Caco-2 (cell line): Measurements from ENCODE around the gene ZBTB48. TPM values are rescaled to one million over a fixed set of nuclear protein-coding genes. Genes with fewer than 3 reads are reported as not detected.
A peak's percentile ranks its signal among the peaks of the same experiment; 100 is the strongest.

ENCODE experiments used
- BruUV-seq: library from RNA; stranded (reverse); fragments of 400-500 nt; replicated peaks from 2 replicates; lab custom pipeline; 2021; lab: Mats Ljungman, UMichigan
- CTCF ChIA-PET: fragments of 300-600 bp; sonication (Branson Sonifier 250); formaldehyde crosslinking; loops from one replicate; lab custom pipeline; 2022; ENCODE audit warnings: antibody characterized with exemption; lab: Charles Lee
- POLR2A ChIA-PET: fragments of 300-600 bp; sonication (Branson Sonifier 250); formaldehyde crosslinking; loops from one replicate; lab custom pipeline; 2022; ENCODE audit warnings: antibody characterized with exemption; lab: Charles Lee
- DNase-seq, 2 experiments: peaks; one replicate each; pipeline versions ENCODE4 v3.0.0 to v3.0.0-alpha.2; 2020 to 2022
- H3K27me3 ChIP-seq: replicated peaks from 2 replicates; pipeline ENCODE4 v1.6.0; 2011; ENCODE audit warnings: low read length; ENCODE audit not compliant: control insufficient read depth, insufficient read depth
- H3K36me3 ChIP-seq: 2 replicates; pipeline ENCODE4 v1.5.1; 2011; ENCODE audit warnings: low read length; ENCODE audit not compliant: control insufficient read depth, insufficient read depth
- H3K4me1 ChIP-seq: fragments of 250-450 bp; sonication (Bioruptor Pico); 2 replicates; pipeline ENCODE4 v1.5.1; 2020; ENCODE audit warnings: mild to moderate bottlenecking
- H3K4me3 ChIP-seq: 2 replicates; pipeline ENCODE4 v1.5.1; 2011; ENCODE audit warnings: low read depth, mild to moderate bottlenecking, control low read depth, low read length
- H3K9me3 ChIP-seq: fragments of 250-450 bp; sonication (Bioruptor Pico); 2 replicates; pipeline ENCODE4 v1.5.1; 2020; ENCODE audit warnings: mild to moderate bottlenecking, moderate library complexity
- H3K27ac Mint-ChIP-seq: one replicate; pipeline ENCODE4 v1.8.0; 2022; ENCODE audit warnings: mixed read lengths; ENCODE audit not compliant: unreplicated experiment
- H3K27me3 Mint-ChIP-seq: one replicate; pipeline ENCODE4 v1.8.0; 2022; ENCODE audit warnings: mixed read lengths; ENCODE audit not compliant: insufficient read depth, unreplicated experiment
- H3K36me3 Mint-ChIP-seq: one replicate; pipeline ENCODE4 v1.8.0; 2022; ENCODE audit warnings: mild to moderate bottlenecking, mixed read lengths; ENCODE audit not compliant: insufficient read depth, unreplicated experiment
- H3K4me1 Mint-ChIP-seq: one replicate; pipeline ENCODE4 v1.8.0; 2022; ENCODE audit warnings: low read depth, mixed read lengths; ENCODE audit not compliant: unreplicated experiment
- H3K4me3 Mint-ChIP-seq: one replicate; pipeline ENCODE4 v1.8.0; 2022; ENCODE audit warnings: mild to moderate bottlenecking, moderate library complexity, mixed read lengths; ENCODE audit not compliant: unreplicated experiment
- H3K9me3 Mint-ChIP-seq: one replicate; pipeline ENCODE4 v1.8.0; 2022; ENCODE audit warnings: mixed read lengths; ENCODE audit not compliant: unreplicated experiment
- intact Hi-C: fragments of 100-400 bp; cut with micrococcal nuclease; formaldehyde crosslinking; loops from one replicate; pipeline ENCODE4 v1.10.0; 2022; ENCODE audit not compliant: unreplicated experiment
- total RNA-seq: library from RNA; stranded (reverse); gene quantifications from 2 replicates; pipeline ENCODE4 v1.2.3, GENCODE V29; 2022
- TF ChIP-seq, protein P1 (sequence below), 2 experiments: fragments of 200-600 bp in 1 of 2; IDR thresholded peaks; 1 replicate in 1 of 2; 2 replicates in 1 of 2; pipeline versions ENCODE4 v1.5.1 to v1.8.0; 2011 to 2022; ENCODE audit warnings: antibody characterized with exemption in 1 of 2, control low read depth in 1 of 2, inconsistent platforms in 1 of 2, low read depth in 1 of 2, low read length in 1 of 2, mild to moderate bottlenecking in 1 of 2, moderate library complexity in 1 of 2; ENCODE audit not compliant: insufficient read depth in 1 of 2, severe bottlenecking in 1 of 2, unreplicated experiment in 1 of 2

The ZBTB48 gene
- total RNA-seq, 1 experiment from 2014 or later, result 22.5 TPM

DNA sequence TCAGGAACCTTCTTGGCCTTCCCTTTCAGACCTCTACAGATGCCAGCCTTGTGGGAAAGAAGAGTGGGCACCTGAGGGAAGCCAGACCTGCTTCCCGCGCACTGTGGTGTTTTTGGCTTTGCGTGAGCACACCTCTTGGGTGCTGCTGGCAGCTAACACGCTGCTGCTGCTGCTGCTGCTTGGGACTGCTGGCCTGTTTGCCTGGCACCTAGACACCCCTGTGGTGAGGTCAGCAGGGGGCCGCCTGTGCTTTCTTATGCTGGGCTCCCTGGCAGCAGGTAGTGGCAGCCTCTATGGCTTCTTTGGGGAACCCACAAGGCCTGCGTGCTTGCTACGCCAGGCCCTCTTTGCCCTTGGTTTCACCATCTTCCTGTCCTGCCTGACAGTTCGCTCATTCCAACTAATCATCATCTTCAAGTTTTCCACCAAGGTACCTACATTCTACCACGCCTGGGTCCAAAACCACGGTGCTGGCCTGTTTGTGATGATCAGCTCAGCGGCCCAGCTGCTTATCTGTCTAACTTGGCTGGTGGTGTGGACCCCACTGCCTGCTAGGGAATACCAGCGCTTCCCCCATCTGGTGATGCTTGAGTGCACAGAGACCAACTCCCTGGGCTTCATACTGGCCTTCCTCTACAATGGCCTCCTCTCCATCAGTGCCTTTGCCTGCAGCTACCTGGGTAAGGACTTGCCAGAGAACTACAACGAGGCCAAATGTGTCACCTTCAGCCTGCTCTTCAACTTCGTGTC, 995 bp upstream of the ZBTB48 start:
- no peaks in the 10 kb centered on the region for H3K4me1 Mint-ChIP-seq
- Histone ChIP-seq H3K27me3 (no peaks in the 10 kb centered on the region), H3K4me3 (peak overlapping the region; percentile 55), H3K9me3 (no peaks in the 10 kb centered on the region), H3K4me1 (peaks cover 28% of the 10 kb centered on the region), H3K36me3 (no peaks in the 10 kb centered on the region)
- POLR2A ChIA-PET, result no interaction called here
- no peaks in the 10 kb centered on the region for H3K27me3 Mint-ChIP-seq
- no TSS peak for BruUV-seq
- H3K36me3 Mint-ChIP-seq, result peaks cover 14% of the 10 kb centered on the region
- peak overlapping the region; percentile 87 for H3K4me3 Mint-ChIP-seq
- CTCF ChIA-PET, result no interaction called here
- intact Hi-C loops, result loop anchor here (1.0 kb wide), 1 partner anchor 26 kb away; no protein-coding TSS in a partner anchor
- no peak for DNase-seq
- H3K9me3 Mint-ChIP-seq, result no peaks in the 10 kb centered on the region
- H3K27ac Mint-ChIP-seq, result peak overlapping the region; percentile 96
- TF ChIP-seq, protein P1, sequence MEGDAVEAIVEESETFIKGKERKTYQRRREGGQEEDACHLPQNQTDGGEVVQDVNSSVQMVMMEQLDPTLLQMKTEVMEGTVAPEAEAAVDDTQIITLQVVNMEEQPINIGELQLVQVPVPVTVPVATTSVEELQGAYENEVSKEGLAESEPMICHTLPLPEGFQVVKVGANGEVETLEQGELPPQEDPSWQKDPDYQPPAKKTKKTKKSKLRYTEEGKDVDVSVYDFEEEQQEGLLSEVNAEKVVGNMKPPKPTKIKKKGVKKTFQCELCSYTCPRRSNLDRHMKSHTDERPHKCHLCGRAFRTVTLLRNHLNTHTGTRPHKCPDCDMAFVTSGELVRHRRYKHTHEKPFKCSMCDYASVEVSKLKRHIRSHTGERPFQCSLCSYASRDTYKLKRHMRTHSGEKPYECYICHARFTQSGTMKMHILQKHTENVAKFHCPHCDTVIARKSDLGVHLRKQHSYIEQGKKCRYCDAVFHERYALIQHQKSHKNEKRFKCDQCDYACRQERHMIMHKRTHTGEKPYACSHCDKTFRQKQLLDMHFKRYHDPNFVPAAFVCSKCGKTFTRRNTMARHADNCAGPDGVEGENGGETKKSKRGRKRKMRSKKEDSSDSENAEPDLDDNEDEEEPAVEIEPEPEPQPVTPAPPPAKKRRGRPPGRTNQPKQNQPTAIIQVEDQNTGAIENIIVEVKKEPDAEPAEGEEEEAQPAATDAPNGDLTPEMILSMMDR (IDR thresholded peaks at IDR 0.05; ENCODE audit: insufficient read depth in 1 of 2, low read depth in 1 of 2, low read length in 1 of 2, severe bottlenecking in 1 of 2, unreplicated experiment in 1 of 2), result no peak

DNA sequence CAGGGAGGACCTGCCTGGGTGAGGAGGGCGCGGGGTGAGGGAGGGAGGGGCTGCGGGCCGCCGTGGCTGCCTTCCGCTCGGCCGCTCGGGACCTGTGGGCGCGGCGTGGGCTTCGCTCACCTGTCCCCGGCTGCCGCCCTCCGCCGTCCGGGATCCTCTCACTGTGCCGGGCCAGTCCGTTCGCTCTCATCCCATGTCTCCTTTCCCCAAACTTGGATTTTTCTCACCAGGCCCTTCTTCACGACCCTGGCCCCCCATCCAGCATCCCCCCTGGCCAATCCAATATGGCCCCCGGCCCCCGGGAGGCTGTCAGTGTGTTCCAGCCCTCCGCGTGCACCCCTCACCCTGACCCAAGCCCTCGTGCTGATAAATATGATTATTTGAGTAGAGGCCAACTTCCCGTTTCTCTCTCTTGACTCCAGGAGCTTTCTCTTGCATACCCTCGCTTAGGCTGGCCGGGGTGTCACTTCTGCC, 362 bp downstream of the ZBTB48 start:
- ChIA-PET POLR2A (interaction anchor here (1.0 to 1.7 kb wide), 2 partner anchors 24 to 82 kb away, joined by 3 to 8 read pairs; no protein-coding TSS in a partner anchor), CTCF (interaction anchor here (0.7 to 1.2 kb wide), 4 partner anchors 26 to 342 kb away, joined by 3 to 6 read pairs (median 4); partner anchors contain the start of gene NOL9)
- TF ChIP-seq, protein P1 (IDR thresholded peaks at IDR 0.05; ENCODE audit: insufficient read depth in 1 of 2, low read depth in 1 of 2, low read length in 1 of 2, severe bottlenecking in 1 of 2, unreplicated experiment in 1 of 2), result no peak

DNA sequence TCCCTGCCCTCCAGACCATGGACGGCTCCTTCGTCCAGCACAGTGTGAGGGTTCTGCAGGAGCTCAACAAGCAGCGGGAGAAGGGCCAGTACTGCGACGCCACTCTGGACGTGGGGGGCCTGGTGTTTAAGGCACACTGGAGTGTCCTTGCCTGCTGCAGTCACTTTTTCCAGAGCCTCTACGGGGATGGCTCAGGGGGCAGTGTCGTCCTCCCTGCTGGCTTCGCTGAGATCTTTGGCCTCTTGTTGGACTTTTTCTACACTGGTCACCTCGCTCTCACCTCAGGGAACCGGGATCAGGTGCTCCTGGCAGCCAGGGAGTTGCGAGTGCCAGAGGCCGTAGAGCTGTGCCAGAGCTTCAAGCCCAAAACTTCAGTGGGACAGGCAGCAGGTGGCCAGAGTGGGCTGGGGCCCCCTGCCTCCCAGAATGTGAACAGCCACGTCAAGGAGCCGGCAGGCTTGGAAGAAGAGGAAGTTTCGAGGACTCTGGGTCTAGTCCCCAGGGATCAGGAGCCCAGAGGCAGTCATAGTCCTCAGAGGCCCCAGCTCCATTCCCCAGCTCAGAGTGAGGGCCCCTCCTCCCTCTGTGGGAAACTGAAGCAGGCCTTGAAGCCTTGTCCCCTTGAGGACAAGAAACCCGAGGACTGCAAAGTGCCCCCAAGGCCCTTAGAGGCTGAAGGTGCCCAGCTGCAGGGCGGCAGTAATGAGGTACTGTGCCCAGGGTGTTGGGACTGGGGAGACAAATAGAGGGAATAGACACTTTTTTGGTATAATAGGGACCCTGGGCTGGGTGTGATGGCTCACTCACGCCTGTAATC, 1.0 kb downstream of the ZBTB48 start:
- no TSS peak for BruUV-seq
- intact Hi-C loops, result no loop called here
- no peak for DNase-seq
- CTCF ChIA-PET, result interaction anchor here (1.2 kb wide), 1 partner anchor 26 kb away, joined by 6 read pairs; the partner anchor contains the start of gene NOL9
- no peaks in the 10 kb centered on the region for H3K4me1 Mint-ChIP-seq
- H3K36me3 Mint-ChIP-seq, result peaks cover 22% of the 10 kb centered on the region
- Histone ChIP-seq H3K4me3 (peak overlapping the region; percentile 93), H3K4me1 (peaks cover 28% of the 10 kb centered on the region), H3K9me3 (no peaks in the 10 kb centered on the region), H3K27me3 (no peaks in the 10 kb centered on the region), H3K36me3 (no peaks in the 10 kb centered on the region)
- TF ChIP-seq, protein P1 (IDR thresholded peaks at IDR 0.05; ENCODE audit: insufficient read depth in 1 of 2, low read depth in 1 of 2, low read length in 1 of 2, severe bottlenecking in 1 of 2, unreplicated experiment in 1 of 2), result peak in 1 of 2 experiments; percentile 0
- peak overlapping the region; percentile 87 for H3K4me3 Mint-ChIP-seq
- H3K27me3 Mint-ChIP-seq, result no peaks in the 10 kb centered on the region
- H3K9me3 Mint-ChIP-seq, result no peaks in the 10 kb centered on the region
- peak overlapping the region; percentile 96 for H3K27ac Mint-ChIP-seq
- POLR2A ChIA-PET, result interaction anchor here (1.7 kb wide), 1 partner anchor 23 kb away, joined by 8 read pairs; no protein-coding TSS in a partner anchor

More for the DNA sequence above, 362 bp downstream of the ZBTB48 start:
- intact Hi-C loops, result no loop called here
- H3K9me3 ChIP-seq, result no peaks in the 10 kb centered on the region
- TSS peak; percentile 34 for BruUV-seq
- Mint-ChIP-seq H3K36me3 (peaks cover 19% of the 10 kb centered on the region), H3K27me3 (no peaks in the 10 kb centered on the region), H3K4me3 (peak overlapping the region; percentile 87), H3K9me3 (no peaks in the 10 kb centered on the region), H3K27ac (peak overlapping the region; percentile 96), H3K4me1 (no peaks in the 10 kb centered on the region)
- DNase-seq, result no peak
- peak overlapping the region; percentile 93 for H3K4me3 ChIP-seq
- H3K36me3 ChIP-seq, result no peaks in the 10 kb centered on the region
- H3K27me3 ChIP-seq, result no peaks in the 10 kb centered on the region
- H3K4me1 ChIP-seq, result peaks cover 28% of the 10 kb centered on the region
